SU-DHL-6 (cell line): ENCODE data around the gene SLC12A1.
A peak's percentile ranks its signal among the peaks of the same experiment; 100 is the strongest.

Experiments
- H2AFZ ChIP-seq: fragments of 200-600 bp; sonication (generic); 2 replicates; pipeline ENCODE4 v1.6.1; 2014; ENCODE audit warnings: low read depth, mild to moderate bottlenecking, moderate library complexity, mixed read lengths, antibody characterized with exemption, low read length; ENCODE audit not compliant: severe bottlenecking
- H3F3A ChIP-seq: fragments of 200-600 bp; shearing (Covaris generic); 2 replicates; pipeline ENCODE4 v1.6.0; 2016; ENCODE audit warnings: antibody characterized with exemption, mild to moderate bottlenecking; ENCODE audit not compliant: insufficient read depth
- H3K27ac ChIP-seq: fragments of 200-600 bp; sonication (generic); 2 replicates; pipeline ENCODE4 v1.5.1; 2016; ENCODE audit warnings: low read depth, mild to moderate bottlenecking, low read length, moderate library complexity, mixed read lengths
- H3K27me3 ChIP-seq: fragments of 200-600 bp; sonication (generic), shearing (Covaris generic); 2 replicates; pipeline ENCODE4 v1.6.0; 2014; ENCODE audit warnings: mild to moderate bottlenecking, low read length
- H3K36me3 ChIP-seq: fragments of 200-600 bp; sonication (generic); 2 replicates; pipeline ENCODE4 v1.6.1; 2014; ENCODE audit warnings: mild to moderate bottlenecking, low read length, mixed read lengths
- H3K4me2 ChIP-seq: fragments of 300-600, 200-600 bp; shearing (Covaris generic), sonication (generic); 2 replicates; pipeline ENCODE4 v1.6.0; 2014; ENCODE audit warnings: low read length, low read depth, mild to moderate bottlenecking; ENCODE audit not compliant: poor library complexity, severe bottlenecking
- H3K4me3 ChIP-seq: fragments of 200-600 bp; sonication (generic); 2 replicates; pipeline ENCODE4 v1.5.1; 2014; ENCODE audit warnings: antibody characterized with exemption, low read length, mild to moderate bottlenecking, mixed read lengths; ENCODE audit not compliant: insufficient read depth, poor library complexity, severe bottlenecking
- H3K79me2 ChIP-seq: fragments of 200-600 bp; sonication (generic); 2 replicates; pipeline ENCODE4 v1.6.1; 2014; ENCODE audit warnings: mild to moderate bottlenecking, low read length, moderate library complexity; ENCODE audit not compliant: insufficient read depth
- H3K9ac ChIP-seq: fragments of 200-600 bp; sonication (generic); 2 replicates; pipeline ENCODE4 v1.7.0; 2014; ENCODE audit warnings: mild to moderate bottlenecking, low read length
- H3K9me2 ChIP-seq: fragments of 200-600 bp; sonication (generic); replicated peaks from 2 replicates; pipeline ENCODE4 v1.6.1; 2014; ENCODE audit warnings: low read length; ENCODE audit not compliant: insufficient read depth
- H3K9me3 ChIP-seq: fragments of 200-600 bp; sonication (generic); 2 replicates; pipeline ENCODE4 v1.6.1; 2014; ENCODE audit warnings: low read length, mixed read lengths; ENCODE audit not compliant: insufficient read depth
- H4K20me1 ChIP-seq: fragments of 200-600 bp; sonication (generic); 2 replicates; pipeline ENCODE4 v1.6.1; 2014; ENCODE audit warnings: low read depth, mild to moderate bottlenecking, antibody characterized with exemption, low read length, moderate library complexity, mixed read lengths
- CTCF ChIP-seq: fragments of 200-600 bp; sonication (generic); IDR thresholded peaks from one replicate; pipeline ENCODE4 v1.5.1; 2017; ENCODE audit warnings: antibody characterized with exemption, mild to moderate bottlenecking, low read length, moderate library complexity; ENCODE audit not compliant: insufficient read depth, poor library complexity, severe bottlenecking
- EZH2phosphoT487 ChIP-seq: fragments of 200-600 bp; sonication (generic), shearing (Covaris generic); conservative IDR thresholded peaks from 2 replicates; pipeline ENCODE4 v1.6.1; 2018; ENCODE audit warnings: mild to moderate bottlenecking, antibody characterized with exemption, low read length, moderate library complexity, mixed read lengths

Gene SLC12A1

GRCh38 chr15:48336940-48337339 is 130.8 kb downstream of the SLC12A1 start:
- H3K9ac ChIP-seq = no peak overlapping the region
- H3K9me3 ChIP-seq = no peaks in the 10 kb centered on the region
- H3K36me3 ChIP-seq = peaks cover 55% of the 10 kb centered on the region
- H4K20me1 ChIP-seq = peaks cover 41% of the 10 kb centered on the region
- no peak overlapping the region for H2AFZ ChIP-seq
- no peak overlapping the region for H3K4me2 ChIP-seq
- peaks cover 55% of the 10 kb centered on the region for H3K79me2 ChIP-seq
- no peak overlapping the region for H3K27ac ChIP-seq
- H3K9me2 ChIP-seq = no peaks in the 10 kb centered on the region
- H3F3A ChIP-seq = peaks cover 22% of the 10 kb centered on the region
- H3K4me3 ChIP-seq = no peak overlapping the region
- TF ChIP-seq EZH2phosphoT487 (no peak), CTCF (peak; percentile 33)
- H3K27me3 ChIP-seq = no peaks in the 10 kb centered on the region

- Histone ChIP-seq H3K27me3 (no peaks in the 10 kb centered on the region), H3K9ac (no peak overlapping the region), H3K9me3 (no peaks in the 10 kb centered on the region), H3K79me2 (peaks cover 49% of the 10 kb centered on the region), H3K4me2 (no peak overlapping the region), H2AFZ (no peak overlapping the region), H3F3A (peaks cover 28% of the 10 kb centered on the region), H4K20me1 (peaks cover 41% of the 10 kb centered on the region), H3K27ac (no peak overlapping the region), H3K36me3 (peaks cover 62% of the 10 kb centered on the region), H3K9me2 (no peaks in the 10 kb centered on the region), H3K4me3 (no peak overlapping the region)
- no peak for TF ChIP-seq EZH2phosphoT487
- no peak for TF ChIP-seq CTCF
Observed at GRCh38 chr15:48337607-48338006, 131.5 kb downstream of the SLC12A1 start.

- Histone ChIP-seq H3K79me2 (peaks cover 24% of the 10 kb centered on the region), H3K27ac (no peak overlapping the region), H3K4me3 (no peak overlapping the region), H4K20me1 (peaks cover 28% of the 10 kb centered on the region), H2AFZ (no peak overlapping the region), H3K4me2 (no peak overlapping the region), H3K36me3 (peaks cover 52% of the 10 kb centered on the region), H3K9ac (no peak overlapping the region), H3K9me2 (no peaks in the 10 kb centered on the region), H3K9me3 (no peaks in the 10 kb centered on the region), H3F3A (peaks cover 35% of the 10 kb centered on the region), H3K27me3 (no peaks in the 10 kb centered on the region)
- no peak for TF ChIP-seq CTCF
- no peak for TF ChIP-seq EZH2phosphoT487
Observed at GRCh38 chr15:48340111-48340510, 134.0 kb downstream of the SLC12A1 start.

- no peaks in the 10 kb centered on the region for H3K27me3 ChIP-seq
- no peak overlapping the region for H3K4me2 ChIP-seq
- H3K4me3 ChIP-seq = no peak overlapping the region
- H3K9ac ChIP-seq = no peak overlapping the region
- H3K36me3 ChIP-seq = peaks cover 31% of the 10 kb centered on the region
- no peak for TF ChIP-seq CTCF
- TF ChIP-seq EZH2phosphoT487 = no peak
- H4K20me1 ChIP-seq = peaks cover 5% of the 10 kb centered on the region; the same call in 1 of the 2 replicates
- no peak overlapping the region for H2AFZ ChIP-seq
- H3K9me3 ChIP-seq = no peaks in the 10 kb centered on the region
- H3K9me2 ChIP-seq = no peaks in the 10 kb centered on the region
- H3F3A ChIP-seq = peaks cover 36% of the 10 kb centered on the region
- H3K27ac ChIP-seq = no peak overlapping the region
- no peaks in the 10 kb centered on the region for H3K79me2 ChIP-seq
Observed at GRCh38 chr15:48343865-48344264, 137.8 kb downstream of the SLC12A1 start.
